ENCODE data around the gene DLGAP4.
"Not testable (repeated sequence)": the region's sequence is repeated elsewhere in the genome, so short reads cannot be mapped to it uniquely, and the experiment has no call there.

DLGAP4 gene

DNA sequence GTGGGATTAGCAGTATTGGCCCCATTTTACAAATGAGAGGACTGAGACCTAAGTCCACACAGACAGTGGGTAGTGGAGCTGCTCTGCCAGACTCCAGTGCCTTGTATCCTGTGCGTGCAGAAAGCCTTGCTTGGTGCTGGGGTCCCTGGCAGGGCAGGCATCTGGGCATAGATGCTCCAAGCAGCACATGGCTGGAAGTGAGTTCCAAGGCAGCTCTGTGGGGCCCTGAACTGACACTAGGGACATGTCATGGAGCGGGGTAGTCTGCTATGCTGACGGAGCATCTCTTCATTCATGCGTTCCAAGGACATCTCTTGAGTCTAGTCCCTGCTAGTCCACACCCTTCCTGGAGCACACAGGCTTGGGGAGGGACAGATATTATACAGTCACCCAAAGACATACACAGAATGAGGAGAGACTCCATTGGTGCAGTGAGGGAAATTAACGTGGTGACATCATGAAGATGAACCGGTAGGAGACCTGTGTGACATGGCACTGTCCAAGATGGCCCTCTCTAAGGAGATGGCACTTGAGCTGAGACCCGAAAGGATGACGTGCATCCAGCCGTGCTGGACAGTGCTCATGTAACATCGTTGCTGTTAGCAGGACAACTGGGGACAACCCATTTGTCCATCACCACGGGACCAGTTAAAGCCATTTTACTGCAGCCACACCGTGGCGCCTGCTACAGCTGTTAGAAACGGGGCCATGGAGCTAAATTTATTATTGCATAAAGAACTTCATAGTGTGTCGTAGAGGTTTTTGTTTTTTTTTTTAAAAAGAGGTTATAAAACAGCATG lies 65.1 kb downstream of the DLGAP4 start:
- no peak for DNase-seq (ENCODE audit: low read depth in 2 of 2, low spot score in 1 of 2)

DNA sequence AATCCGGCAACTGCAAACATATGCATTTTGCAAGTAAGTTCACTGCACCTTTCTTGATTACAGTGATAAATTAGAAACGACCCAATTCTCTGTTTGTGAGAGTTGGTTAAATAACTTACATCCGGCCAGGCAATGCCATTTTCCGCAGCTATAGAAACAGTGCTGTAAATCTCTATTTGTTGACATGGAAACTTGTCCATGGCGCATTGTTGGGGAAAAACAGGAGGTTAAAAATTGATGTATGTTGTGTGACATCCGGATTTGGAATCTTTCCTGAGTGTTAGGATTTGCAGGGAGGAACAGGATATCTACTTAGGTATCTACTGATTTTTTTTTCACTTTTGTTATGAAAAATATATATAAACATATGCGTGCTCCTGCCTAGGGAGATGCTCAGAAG lies 66.5 kb downstream of the DLGAP4 start:
- no peak for DNase-seq (ENCODE audit: low read depth in 2 of 2, low spot score in 1 of 2)

DNA sequence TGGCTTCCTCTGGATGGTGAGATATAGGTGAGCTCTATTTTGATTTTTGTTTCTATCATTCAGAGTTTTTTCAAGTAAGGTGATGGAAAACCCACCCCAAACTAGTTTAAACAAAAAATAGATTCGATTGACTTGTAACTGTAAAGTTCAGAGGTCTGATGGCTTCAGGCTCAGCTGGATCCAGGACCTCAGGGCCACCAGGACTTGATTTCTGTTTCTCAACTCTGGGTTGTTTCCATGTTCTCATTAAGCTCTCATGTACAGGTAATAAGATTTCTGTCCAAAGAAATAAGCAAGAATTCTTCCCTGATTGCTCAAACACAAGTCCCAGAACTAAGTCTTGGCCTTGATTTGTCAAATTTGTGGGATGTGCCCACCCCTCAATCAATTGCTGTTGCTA lies 67.0 kb downstream of the DLGAP4 start:
- no peak for DNase-seq (ENCODE audit: low read depth in 2 of 2, low spot score in 1 of 2)

DNA sequence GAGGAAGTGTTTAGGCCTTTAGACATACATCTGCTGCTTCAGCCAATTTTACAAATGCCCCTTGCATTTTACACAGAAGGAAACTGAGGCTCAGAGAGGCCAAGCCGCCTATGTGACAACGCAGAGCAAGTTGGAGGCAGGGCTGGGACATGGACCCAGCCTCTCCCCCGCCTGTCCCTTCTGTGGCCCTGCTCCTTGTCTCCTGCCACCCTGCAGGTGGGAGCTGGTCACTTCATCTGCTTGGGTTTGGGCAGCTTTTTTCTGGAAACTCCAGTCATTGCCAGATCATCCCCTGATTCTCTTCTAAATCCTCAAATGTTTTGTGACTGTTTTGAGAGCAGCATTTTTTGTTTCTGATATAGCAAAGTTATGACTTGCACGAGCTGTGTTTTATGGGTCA lies 68.9 kb downstream of the DLGAP4 start:
- DNase-seq (ENCODE audit: low read depth in 2 of 2, low spot score in 1 of 2): no peak

DNA sequence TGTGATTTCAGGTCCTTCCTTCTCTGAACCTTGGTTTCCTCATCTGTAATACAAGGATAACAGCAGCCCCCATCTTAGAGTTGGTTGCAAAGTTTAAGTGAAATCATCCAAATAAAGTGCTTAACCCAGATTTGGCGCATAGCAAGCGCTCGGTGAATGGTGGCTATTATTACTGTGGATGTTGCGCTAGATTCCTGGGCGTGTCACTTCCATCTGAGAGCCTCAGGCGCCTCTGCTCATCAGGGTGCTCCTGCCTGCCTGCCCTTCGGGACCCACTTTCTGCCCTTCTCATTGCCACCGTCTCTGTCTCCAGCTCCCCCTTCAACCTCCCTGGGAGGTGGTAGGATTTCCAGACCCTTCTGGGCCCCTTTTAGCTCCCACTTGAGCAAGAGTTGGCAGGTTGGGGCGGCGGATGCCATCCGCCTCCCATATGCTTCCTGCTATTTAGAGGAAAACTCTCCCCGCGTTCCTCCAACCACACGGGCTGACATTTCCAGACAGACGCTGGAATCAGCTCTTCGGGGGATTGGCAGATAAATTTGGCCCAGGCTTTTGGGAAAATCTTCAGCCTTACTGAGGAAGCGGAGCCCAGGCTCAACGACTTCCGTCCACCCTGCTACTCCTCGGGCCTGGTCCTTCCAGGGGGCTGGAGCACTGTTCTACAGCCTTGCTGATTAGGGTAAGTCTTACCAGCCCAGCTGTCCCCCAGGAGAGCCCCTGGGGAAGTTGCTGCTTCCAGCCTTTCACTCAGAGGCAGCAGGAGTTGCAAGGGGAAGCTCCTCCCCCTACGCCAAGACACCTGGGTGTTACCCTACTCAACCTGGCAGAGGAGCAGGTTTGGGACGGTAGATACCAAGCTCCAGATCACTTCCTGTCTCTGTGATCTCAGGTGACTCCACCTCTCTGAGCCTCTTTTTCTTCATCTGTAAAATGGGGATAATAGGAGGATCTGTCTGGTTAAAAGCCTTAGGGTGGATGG lies 71.5 kb downstream of the DLGAP4 start:
- DNase-seq (ENCODE audit: low read depth in 2 of 2, low spot score in 1 of 2): no peak

DNA sequence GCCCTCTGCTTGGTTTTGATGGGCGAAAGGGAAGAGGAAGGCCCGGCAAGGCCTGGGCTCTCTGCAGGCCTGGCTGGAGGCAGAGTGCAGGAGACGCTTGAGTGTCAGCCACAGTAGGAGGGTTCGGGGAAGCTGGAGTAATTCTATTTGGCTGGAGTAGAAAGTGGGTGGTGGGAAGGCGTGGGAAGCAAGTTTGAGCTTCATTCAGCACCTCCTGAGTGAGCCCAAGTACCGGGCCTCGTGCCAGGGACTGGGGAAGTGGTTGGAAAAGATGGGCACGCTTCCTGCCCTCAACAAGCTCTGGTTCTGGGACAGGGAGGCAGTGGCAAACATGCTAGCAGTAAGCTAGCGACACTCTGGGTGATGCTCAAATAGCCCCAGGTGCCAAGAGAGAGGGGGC lies 72.5 kb downstream of the DLGAP4 start:
- DNase-seq (ENCODE audit: low read depth in 2 of 2, low spot score in 1 of 2): no peak

DNA sequence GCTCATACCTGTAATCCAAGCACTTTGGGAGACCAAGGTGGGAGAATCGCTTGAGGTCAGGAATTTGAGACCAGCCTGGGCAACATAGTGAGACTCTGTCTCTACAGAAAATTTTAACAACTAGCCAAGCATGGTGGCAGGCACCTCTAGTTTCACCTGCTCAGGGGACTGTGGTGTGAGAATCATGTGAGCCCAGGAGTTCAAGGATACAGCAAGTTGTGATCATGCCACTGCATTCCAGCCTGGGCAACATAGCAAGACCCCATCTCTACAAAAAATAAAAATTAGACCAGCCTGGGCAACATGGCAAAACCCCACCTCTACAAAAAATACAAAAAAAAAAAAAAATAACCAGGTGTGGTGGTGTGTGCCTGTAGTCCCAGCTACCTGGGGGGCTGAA lies 73.8 kb downstream of the DLGAP4 start:
- not testable (repeated sequence) for DNase-seq (ENCODE audit: low read depth in 2 of 2, low spot score in 1 of 2)

DNA sequence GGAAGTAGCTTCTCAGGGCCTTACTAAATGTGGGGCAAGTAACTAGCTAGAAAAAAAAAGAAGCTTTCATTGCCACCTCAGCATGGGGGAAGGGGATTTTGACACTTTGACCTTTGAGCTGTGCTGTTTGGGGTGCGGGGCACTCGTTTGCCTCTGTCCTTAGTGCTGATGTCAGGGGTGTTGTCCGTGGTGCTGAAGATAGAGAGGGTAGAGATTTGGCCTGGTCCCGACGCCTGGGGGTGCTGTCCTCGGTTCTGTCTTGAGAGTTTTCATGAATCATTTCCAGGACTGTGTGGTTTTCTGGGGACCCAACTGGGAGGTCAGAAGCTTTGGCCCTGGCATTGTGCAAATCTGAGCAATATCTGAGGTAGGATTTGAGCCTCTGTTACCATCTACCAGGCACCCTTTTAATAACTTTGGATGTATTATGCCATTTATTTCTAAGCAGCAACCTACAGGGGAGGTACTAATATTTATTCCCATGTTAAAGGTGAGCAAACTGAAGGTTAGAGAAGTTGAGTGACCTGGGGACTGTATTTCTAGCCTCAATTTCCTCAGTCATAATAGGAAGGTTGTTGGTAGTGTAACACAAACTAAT lies 78.0 kb downstream of the DLGAP4 start:
- no peak for DNase-seq (ENCODE audit: low read depth in 2 of 2, low spot score in 1 of 2)

DNA sequence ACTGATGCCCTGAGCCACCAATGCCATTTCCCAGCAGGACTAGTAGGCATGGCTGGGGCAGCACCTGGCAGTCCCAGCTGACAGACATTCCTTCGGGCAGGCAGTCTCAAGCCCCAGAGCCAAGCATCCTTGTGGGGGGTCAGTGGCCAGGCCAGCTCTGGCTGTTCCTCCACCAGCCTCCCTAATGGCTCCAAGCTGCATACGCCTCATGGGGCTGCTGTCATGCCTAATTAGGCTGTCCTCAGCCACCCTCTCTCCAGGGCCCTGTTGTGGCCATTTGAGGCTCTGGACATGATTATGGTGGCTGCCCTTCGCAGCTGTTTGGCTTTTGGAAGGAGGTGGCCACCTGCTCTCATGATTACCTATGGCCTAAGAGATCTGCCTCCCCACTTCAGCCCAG lies 79.4 kb downstream of the DLGAP4 start:
- DNase-seq (ENCODE audit: low read depth in 2 of 2, low spot score in 1 of 2): no peak

DNA sequence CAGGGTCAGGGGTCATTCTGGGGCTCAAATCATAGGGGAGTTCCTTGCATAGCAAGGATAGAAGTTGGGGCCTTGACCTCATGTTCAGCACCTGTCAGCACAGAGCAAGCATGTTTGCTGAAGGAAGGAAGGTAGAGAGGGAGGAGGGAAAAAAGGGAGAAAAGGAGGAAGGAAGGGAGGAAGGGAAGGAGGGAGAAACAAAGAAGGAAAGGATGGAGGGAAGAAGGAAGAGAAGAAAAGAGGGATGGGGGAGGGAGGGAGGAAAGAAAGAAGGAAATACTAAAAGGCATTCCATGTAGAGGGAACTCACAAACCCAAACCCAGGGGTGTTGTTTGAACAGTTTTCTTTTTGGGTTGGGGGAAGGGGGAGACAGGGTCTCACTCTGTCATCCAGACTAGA lies 80.1 kb downstream of the DLGAP4 start:
- DNase-seq (ENCODE audit: low read depth in 2 of 2, low spot score in 1 of 2): no peak

DNA sequence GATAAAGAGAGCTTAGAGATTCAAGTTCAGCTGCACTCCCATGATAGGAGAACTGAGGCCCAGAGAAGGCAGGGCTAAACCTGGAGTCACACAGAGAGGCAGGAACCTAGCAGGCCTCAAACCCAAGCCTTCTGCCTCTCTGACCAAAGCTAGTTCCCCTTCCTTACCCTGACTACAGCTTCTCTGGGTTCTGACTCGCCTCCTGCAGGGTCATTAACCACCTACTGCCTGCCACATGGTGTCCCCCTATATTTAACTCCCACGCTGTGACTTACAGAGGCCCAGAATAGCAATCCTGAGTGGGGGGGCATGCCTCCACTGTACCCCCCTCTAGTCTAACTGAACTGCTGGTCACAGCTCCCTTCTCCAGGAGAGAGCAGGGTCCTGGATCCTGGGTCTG lies 84.1 kb downstream of the DLGAP4 start:
- DNase-seq (ENCODE audit: low read depth in 2 of 2, low spot score in 1 of 2): no peak

DNA sequence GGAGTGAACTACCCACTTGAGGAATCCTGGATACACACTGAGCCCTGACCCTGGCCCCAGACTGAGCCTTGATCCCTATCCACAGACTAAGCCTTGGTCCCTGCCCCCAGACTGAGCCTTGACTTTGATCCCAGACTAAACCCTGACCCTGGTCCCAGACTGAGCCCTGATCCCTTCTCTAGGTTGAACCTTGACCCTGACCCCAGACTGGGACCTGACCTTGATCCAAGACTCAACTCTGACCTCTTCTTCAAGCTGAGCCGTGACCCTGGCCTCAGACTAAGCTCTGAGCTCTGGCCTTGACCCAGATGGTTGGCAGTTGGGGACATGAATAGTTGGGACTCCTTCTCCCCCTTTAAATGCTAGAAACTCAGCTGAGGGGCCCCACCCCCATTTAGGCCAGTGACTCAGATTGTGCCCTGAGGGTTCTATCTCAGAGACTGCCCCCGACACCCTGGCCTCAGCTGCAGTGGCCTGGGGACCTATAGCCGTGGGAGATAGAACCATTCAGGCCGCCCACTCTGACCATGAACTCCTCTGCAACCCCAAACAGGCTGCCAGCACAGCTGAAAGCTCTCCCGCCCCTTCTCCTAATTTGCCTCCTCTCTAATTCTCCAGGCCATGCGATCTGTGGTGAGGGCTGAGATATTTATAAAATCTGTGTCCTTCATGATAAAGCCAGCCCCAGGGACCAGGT lies 84.7 kb downstream of the DLGAP4 start:
- DNase-seq (ENCODE audit: low read depth in 2 of 2, low spot score in 1 of 2): no peak

DNA sequence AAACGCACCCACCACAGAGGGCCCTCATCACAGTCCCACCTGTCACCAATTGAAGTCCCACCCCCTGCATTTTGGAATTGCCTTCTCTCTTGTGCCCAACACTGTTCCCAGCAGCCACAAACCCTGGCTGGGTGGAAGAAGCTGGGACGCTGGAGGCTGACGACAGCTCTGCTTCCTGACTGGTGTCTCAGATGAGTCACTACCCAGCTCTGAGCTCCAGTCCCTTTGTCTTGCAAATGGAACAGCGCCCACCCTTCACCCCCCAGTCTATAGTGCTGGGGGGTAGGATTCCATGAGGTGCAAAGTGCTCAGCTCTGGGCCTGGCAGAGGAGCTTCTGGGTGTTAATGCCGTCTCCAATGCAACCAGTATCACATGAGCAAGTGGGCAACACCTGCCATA lies 85.3 kb downstream of the DLGAP4 start:
- DNase-seq (ENCODE audit: low read depth in 2 of 2, low spot score in 1 of 2): no peak

DNA sequence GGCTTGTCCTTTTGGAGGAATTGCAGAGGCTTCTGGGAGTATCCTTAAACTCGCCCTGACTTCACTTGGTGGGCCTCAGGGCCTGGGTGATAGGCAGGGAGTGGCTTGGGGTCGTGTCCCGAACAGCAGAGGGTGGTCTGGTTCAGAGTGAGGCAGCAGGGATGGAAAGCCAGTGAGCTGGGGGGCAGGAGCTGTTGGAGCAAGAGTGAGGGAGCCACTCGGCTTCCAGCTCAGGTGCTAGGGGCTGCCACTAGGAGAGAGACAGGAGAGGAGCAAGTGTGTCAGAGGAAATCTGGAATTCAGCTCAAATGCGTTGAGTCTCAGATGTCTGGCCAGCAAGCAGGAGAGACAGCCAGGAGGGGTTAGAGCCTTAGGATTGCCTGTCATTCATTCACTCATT lies 85.8 kb downstream of the DLGAP4 start:
- DNase-seq (ENCODE audit: low read depth in 2 of 2, low spot score in 1 of 2): no peak

DNA sequence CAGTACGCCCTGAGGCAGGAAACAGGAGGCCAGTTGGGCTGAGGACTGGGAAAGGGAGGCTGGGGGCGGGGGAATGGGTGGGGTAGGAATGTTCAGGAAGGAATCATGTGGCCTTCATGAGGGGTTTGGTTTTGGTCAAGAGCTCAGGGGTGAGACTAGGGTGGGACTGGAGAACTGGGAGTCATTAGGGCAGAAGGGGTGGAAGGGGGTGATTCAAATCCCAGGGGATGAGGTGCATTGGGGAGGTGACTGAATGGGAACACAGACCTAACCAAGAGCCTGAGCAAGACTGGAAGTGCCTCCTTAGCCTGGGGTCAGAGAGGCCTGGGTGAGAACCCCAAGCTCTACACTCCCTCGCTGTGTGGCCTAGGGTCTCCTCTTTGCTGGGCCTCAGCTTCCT lies 86.8 kb downstream of the DLGAP4 start:
- no peak for DNase-seq (ENCODE audit: low read depth in 2 of 2, low spot score in 1 of 2)

DNA sequence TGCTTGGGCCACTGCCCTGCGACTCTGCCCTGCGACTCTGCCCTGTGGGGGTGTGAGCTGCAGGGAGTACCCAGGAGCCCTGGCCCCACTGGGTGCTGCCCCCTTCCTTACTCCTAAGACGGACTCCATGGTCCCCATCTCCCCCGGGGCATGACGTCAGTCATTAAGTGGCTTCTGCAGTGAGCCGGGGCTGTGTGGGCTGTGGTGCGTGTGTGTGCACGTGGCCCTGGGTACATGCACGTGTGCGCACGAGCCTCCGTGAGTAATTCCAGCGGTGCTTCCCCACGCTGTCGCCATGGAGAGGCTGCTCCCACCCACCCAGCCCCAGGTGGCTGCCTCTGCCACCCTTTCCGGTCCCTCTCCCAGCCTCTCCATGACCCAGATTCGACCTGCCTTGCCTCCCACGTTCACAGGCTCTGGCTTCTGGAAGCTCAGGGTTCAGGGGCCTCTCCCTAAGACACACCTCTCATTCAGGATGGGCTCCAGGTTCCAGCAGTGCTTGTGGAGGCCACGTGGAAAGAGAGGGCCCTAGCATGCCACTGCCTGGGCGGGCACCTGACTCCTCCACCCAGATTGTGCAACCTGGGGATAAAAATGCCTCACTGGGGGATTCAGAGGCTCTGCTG lies 88.3 kb downstream of the DLGAP4 start:
- DNase-seq (ENCODE audit: low read depth in 2 of 2, low spot score in 1 of 2): no peak

DNA sequence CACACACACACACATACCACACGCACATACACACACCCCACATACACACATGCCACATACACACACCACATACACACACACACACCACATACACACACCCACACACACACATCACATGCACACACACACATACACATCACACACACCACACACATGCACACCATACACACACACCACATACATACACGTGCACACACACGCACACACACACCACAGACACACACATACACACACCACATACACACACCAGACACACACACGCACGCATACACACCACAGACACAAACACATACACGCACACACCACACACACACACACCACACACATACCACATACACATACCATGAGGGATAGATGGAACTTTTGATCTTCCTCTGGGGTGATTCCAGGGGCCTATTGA lies 90.2 kb downstream of the DLGAP4 start:
- no peak for DNase-seq (ENCODE audit: low read depth in 2 of 2, low spot score in 1 of 2)

DNA sequence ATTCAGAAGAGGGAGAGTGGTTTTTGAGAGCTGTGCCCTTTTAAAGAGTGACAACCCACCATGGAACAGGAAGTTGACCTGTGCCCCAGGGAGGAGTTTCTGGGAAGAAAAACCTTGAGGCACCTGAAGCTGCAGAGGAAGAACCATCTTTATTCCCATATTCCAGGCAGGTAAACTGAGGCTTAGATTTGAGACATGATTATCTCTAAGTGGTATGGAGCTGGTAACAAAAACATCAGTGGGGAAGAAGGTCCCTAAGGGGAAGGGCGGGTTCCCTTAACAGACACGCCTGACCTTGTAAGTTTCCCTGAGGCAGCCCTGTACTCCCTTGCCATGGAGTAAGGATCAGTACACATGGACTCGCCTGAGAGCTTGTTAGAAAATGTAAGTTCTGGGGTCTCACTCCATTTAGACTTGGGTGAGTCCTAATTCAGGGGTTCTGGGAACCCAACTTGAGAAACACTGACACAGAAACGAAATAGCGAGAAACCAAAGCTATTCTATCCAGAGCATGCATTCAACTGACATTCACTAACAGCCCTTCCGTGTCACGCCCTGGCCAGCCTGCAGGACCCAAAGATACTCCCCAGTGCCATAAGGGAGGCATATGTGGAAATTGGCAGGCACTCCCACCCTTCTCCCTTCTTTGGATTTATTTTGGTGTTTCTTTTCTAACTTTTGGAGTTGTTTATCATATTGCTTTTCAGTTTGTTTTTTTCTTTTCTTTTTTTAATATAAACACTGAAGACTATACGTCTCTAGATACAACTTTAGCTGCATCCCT lies 90.9 kb downstream of the DLGAP4 start:
- no peak for DNase-seq (ENCODE audit: low read depth in 2 of 2, low spot score in 1 of 2)

DNA sequence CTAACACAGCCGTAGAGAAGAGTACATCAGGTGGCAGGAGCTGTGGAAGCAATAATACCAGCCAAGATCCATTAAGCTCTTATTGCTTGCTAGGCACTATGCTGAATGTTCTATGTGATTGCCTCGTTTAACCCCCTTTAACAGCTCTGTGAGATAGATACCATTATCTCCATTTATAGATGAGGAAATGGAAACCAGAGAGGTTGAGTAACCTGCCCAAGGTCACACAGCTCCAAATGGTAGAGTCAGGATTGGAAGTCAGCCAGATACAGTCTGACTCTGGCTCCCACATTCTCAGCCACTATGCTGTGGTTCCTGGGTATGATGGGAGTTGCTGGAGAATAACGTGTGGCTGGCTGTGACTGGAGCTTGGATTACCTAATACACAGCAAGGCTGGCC lies 92.4 kb downstream of the DLGAP4 start:
- DNase-seq (ENCODE audit: low read depth in 2 of 2, low spot score in 1 of 2): no peak

Data from stimulated activated CD8-positive, alpha-beta memory T cell treated with anti-CD3 and anti-CD28 coated beads, Interleukin-4, amount 100 ng/mL, for 1 hour (primary cell).